ENCODE data around the gene ABTB2. TPM values are rescaled to one million over a fixed set of nuclear protein-coding genes. Genes with fewer than 3 reads are reported as not detected.

ABTB2 gene
- total RNA-seq, 1 donor from 2014 or later = 14.1 TPM

- Mint-ChIP-seq H3K9me3 (no peaks in the 10 kb centered on the region), H3K36me3 (ENCODE audit: low read depth) (no peaks in the 10 kb centered on the region)
Observed at GRCh38 chr11:34212566-34212965, 145.2 kb downstream of the ABTB2 start.

DNA sequence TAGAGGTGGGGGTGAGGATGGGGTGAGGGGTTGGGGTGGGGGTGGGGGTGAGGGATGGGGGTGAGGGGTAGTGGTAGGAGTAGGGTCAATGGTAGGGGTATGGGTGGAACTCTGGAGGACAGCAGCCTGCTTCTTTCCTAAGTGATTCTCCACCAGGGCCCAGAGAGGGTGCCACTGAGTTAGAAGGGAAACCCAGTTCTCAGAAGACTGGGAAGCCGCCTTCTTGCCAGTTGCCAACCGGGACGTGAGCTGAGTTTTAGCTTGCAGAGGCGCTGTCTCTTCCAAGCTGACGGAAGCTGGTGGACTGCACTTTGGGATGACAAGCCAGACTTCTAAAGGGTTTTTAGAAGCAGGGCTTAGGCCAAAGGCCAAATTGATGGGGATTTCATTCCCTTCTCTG lies 148.0 kb downstream of the ABTB2 start:
- no peak overlapping the region for H3K4me3 Mint-ChIP-seq
- H3K27me3 Mint-ChIP-seq (ENCODE audit: insufficient read depth) = peaks cover 16% of the 10 kb centered on the region
- H3K9me3 Mint-ChIP-seq = no peaks in the 10 kb centered on the region
- H3K27ac Mint-ChIP-seq = no peak overlapping the region
- peaks cover 29% of the 10 kb centered on the region for H3K4me1 Mint-ChIP-seq (ENCODE audit: low read depth)
- intact Hi-C loops (cut with micrococcal nuclease) = no loop called here
- no peaks in the 10 kb centered on the region for H3K36me3 Mint-ChIP-seq (ENCODE audit: low read depth)
- no peak for DNase-seq (ENCODE audit: low spot score)

More at GRCh38 chr11:34212566-34212965, 145.2 kb downstream of the ABTB2 start:
- Mint-ChIP-seq H3K27me3 (ENCODE audit: insufficient read depth) (peaks cover 11% of the 10 kb centered on the region), H3K4me3 (no peak overlapping the region), H3K27ac (no peak overlapping the region), H3K4me1 (ENCODE audit: low read depth) (peaks cover 25% of the 10 kb centered on the region)
- DNase-seq (ENCODE audit: low spot score) = no peak
- intact Hi-C loops (cut with micrococcal nuclease) = no loop called here

DNA sequence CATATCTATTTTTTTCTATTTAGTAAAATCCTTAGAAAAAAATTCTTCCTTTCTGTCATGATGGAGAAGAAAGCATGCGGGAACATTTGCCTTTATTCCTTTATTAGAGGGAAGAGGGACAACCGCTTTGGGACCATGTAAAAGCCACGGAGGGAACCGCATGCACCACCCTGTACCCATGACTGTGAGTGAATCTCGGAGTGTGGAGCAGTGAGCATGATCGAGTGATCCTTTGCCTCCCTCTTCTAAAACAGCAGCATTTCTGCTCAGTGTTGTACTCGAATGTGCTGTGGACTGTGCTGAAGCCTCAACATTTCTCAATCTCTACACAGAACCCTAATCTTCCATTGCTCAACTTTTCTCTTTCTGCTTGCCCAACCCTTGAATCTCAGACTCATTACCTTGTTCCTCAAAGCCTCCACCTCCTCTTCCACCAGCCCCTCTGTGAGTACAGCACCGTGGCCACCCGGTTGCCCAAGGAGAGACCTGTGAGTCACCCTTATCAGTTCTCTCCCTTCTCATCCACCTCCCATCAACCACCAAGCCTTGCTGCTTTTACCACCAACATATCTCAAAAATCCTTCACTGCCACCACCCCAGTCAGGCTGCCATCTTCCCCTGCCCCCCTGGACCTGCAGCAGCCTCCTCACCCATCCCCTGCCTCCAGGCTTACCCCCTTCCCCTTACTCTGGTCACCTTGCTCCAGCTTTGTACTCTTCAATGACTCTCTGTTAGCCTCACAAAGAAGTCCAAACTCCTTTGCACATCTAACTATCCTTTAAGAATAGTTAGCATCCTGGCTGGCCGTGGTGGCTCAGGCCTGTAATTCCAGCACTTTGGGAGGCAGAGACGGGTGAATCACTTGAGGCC lies 149.3 kb downstream of the ABTB2 start:
- peak overlapping the region; percentile 7 for H3K27ac Mint-ChIP-seq
- no peak for DNase-seq (ENCODE audit: low spot score)

DNA sequence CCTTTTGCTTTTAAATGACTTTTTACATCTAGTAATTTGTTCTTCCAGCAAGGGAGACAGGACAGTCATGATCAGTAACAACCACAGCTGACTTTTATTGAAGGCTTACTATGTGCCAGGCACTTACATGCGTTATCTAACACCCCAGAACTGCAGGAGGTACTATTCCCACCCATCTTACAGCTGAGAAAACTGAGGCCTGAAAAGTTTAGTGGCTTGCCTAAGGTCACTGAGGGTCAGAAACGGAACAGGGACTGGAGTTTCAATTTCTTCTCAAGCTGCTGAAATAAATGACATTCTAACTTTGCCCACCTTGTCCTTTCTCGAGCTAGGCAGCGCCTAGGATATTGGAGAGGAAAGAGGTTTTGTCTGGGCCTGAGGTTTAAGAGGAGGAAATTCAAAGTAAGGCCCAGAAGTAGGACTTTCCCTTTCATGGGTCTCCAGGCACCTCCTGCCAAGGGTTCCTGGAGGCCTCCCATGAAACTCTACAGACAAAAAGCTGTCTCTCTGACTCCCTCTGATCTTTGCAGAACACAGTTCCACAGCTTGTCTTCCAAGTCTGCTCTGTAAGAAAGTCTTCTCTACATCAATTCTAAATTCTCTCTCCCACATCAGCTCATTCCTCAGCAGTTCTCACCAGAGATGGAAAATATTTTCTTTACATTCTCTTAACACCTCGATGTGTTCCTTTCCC lies 150.2 kb downstream of the ABTB2 start:
- Mint-ChIP-seq H3K27ac (no peak overlapping the region), H3K36me3 (ENCODE audit: low read depth) (peaks cover 6% of the 10 kb centered on the region), H3K4me3 (no peak overlapping the region), H3K4me1 (ENCODE audit: low read depth) (peaks cover 39% of the 10 kb centered on the region), H3K9me3 (no peaks in the 10 kb centered on the region), H3K27me3 (ENCODE audit: insufficient read depth) (peaks cover 16% of the 10 kb centered on the region)
- intact Hi-C loops (cut with micrococcal nuclease) = no loop called here
- DNase-seq (ENCODE audit: low spot score) = no peak

More for the DNA sequence above, 149.3 kb downstream of the ABTB2 start:
- Mint-ChIP-seq H3K36me3 (ENCODE audit: low read depth) (peaks cover 2% of the 10 kb centered on the region), H3K27me3 (ENCODE audit: insufficient read depth) (peaks cover 14% of the 10 kb centered on the region), H3K4me1 (ENCODE audit: low read depth) (peaks cover 34% of the 10 kb centered on the region), H3K4me3 (no peak overlapping the region), H3K9me3 (no peaks in the 10 kb centered on the region)
- intact Hi-C loops (cut with micrococcal nuclease) = no loop called here

DNA sequence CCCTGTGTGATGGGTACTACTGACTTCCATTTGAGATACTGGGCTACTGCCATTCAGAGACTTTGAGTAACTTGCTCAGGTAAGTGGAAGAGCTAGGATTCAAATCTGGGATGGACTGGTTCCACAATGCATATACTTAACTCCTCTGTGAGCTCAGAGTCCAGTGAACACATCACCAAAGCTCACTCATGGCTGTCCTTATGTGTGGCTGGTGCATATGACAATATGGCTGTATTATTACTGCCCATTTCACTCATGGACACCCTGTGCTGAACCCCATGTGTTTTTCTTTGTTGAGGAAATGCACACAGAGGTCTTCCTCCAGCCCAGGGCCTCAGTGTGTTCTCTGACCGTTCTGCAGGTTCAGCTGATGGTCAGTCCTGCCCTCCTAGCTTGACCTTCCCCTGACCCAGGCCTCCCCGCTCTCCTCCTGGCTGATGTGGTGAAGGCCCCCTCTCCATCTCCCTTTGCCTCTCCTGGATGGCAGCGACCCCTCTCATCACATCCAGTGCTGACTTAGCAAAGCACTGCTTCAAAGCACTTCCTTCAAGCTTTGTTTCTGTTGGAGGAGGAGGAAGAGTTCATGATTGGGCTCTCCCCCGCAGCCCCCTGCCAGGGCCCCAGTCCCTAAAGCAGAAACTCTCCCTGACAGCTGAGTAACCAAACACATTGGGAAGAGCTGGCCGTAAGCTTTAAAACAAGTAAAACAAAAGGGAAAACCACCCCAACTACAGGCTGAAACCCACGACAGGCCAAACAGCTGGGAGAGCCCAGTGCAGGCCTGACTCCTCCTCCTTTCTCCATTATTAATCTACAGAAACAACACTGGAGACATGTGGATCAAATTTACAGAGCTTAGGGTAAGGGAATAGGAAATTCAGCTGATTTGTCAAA lies 151.2 kb downstream of the ABTB2 start:
- Mint-ChIP-seq H3K4me1 (ENCODE audit: low read depth) (peaks cover 47% of the 10 kb centered on the region), H3K36me3 (ENCODE audit: low read depth) (peaks cover 12% of the 10 kb centered on the region), H3K4me3 (no peak overlapping the region), H3K27me3 (ENCODE audit: insufficient read depth) (peaks cover 20% of the 10 kb centered on the region), H3K9me3 (no peaks in the 10 kb centered on the region), H3K27ac (peak overlapping the region; percentile 44)
- DNase-seq (ENCODE audit: low spot score) = no peak
- intact Hi-C loops (cut with micrococcal nuclease) = no loop called here

DNA sequence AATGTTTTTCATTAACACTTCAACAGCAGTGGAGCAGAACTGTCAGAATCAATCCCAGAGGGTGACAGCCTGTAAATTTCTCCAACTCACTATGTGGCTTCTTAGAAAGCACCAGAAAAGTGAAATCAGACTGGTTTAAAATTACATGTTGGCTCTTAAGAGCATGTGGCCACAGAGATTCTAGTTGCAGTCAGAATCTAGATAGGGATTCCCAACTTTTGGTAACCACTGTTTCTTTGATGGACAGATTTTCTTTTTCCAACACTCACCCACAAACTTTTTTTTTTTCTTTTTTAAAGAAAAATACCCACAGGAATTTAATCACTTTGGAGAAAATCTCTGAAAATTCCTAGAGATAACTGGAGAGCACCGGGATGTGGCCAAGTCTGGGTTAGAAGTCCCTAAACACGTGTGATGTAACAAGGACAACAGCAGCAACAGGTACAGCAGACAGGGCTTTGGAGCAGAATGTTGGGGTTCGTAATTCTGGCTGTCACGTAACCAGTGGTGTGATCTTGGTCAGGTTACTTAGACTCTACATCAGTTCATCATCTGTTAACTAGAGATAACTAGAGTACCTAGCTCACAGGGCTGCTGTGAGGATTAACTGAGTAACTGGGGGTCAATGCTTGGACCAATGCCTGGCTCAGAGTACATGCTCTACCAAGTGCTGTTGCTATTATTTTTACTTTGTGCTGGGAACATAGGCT lies 152.3 kb downstream of the ABTB2 start:
- no peak overlapping the region for H3K27ac Mint-ChIP-seq
- peaks cover 54% of the 10 kb centered on the region for H3K4me1 Mint-ChIP-seq (ENCODE audit: low read depth)
- H3K27me3 Mint-ChIP-seq (ENCODE audit: insufficient read depth) = peaks cover 17% of the 10 kb centered on the region
- intact Hi-C loops (cut with micrococcal nuclease) = no loop called here
- H3K4me3 Mint-ChIP-seq = no peak overlapping the region
- DNase-seq (ENCODE audit: low spot score) = no peak
- H3K36me3 Mint-ChIP-seq (ENCODE audit: low read depth) = peaks cover 12% of the 10 kb centered on the region
- H3K9me3 Mint-ChIP-seq = no peaks in the 10 kb centered on the region

DNA sequence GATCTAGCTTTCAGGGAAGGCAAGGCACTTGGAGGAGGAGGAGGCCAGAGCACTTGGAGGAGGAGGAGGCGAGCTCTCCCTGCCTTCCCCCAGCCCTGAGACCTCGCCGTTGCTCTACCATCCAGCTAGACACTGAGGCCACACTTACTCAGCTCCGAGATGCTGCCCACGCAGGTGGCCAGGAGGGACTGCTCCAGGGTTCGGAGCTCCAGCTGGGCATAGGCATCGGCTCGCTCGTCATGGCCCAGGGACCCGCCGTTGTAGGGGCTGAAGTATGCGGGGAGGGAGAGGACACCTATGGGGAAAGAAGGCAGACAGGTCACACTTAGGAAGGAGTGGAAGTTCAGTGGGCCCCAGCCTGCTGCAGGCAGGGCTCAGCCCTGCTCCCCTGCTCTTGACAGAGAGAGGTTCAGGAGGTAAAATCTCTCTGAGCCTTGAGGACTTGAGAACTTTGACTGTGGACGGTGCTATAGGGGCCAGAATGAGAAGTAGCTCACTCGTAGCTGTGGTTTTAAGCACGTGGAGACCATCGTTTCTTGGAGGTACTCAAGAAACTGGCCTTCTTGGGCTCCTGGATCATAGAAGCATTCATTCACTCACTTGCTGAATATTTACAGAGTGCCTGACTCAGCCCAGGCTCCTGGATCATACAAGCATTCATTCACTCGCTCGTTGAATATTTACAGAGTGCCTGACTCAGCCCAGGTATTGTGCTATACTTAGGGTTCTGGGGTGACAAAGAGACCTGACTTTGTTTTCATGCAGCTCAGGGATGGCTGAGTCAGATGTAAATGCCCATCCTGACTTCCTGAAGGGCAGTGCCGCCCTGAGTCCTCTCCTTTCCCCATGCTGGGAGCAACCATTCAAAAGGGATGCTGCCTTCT lies 153.2 kb downstream of the ABTB2 start:
- intact Hi-C loops (cut with micrococcal nuclease) = no loop called here
- no peak for DNase-seq (ENCODE audit: low spot score)
- H3K9me3 Mint-ChIP-seq = no peaks in the 10 kb centered on the region
- peaks cover 12% of the 10 kb centered on the region for H3K27me3 Mint-ChIP-seq (ENCODE audit: insufficient read depth)
- H3K4me3 Mint-ChIP-seq = no peak overlapping the region
- H3K36me3 Mint-ChIP-seq (ENCODE audit: low read depth) = peaks cover 12% of the 10 kb centered on the region
- H3K4me1 Mint-ChIP-seq (ENCODE audit: low read depth) = peaks cover 54% of the 10 kb centered on the region
- H3K27ac Mint-ChIP-seq = no peak overlapping the region

DNA sequence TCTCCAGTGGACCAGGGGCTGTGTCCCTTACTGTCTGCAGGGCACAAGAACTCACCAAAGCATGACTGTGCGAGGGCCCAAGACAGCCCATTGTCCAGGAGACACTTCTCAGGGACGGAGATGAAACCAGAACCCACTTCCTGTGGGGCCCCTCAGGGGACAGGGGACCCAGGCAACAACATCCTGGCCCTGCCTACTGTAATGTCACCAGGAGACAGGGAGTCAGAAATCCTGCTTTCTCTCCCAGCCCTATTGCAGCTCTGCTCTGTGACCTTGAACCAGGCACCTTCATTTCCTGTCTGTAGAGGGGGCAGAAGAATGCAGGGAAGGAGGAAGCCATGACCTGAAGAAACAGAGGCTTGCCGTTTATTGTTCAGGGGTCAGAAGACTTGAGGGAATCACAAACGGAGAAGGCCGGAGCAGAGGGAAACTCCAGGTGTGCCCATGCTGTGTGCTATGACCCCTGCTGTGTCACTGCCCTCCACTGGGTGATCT lies 154.4 kb downstream of the ABTB2 start:
- no peak overlapping the region for H3K4me3 Mint-ChIP-seq
- H3K9me3 Mint-ChIP-seq = no peaks in the 10 kb centered on the region
- H3K4me1 Mint-ChIP-seq (ENCODE audit: low read depth) = peaks cover 58% of the 10 kb centered on the region
- peaks cover 12% of the 10 kb centered on the region for H3K27me3 Mint-ChIP-seq (ENCODE audit: insufficient read depth)
- peaks cover 12% of the 10 kb centered on the region for H3K36me3 Mint-ChIP-seq (ENCODE audit: low read depth)
- DNase-seq (ENCODE audit: low spot score) = no peak
- intact Hi-C loops (cut with micrococcal nuclease) = no loop called here
- no peak overlapping the region for H3K27ac Mint-ChIP-seq

DNA sequence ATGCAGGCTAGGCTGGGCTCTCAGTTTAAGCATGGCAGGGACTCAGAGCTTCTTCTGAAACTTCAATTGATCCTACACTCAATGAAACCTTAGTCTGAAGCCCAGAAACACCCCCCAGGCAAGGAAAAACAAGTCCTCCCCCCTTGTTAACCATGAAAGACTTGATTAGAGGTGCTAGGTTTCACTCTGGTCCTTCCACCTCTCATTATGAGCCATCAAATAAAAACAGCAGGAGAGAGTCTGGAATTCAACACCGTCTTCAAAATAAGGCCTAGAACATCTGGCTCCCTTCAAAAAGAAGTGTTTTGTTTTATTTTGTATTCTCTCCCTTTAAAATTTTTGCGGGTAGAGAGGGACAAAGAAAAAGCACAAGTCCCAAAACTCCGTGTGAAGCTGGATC lies 156.7 kb downstream of the ABTB2 start:
- Mint-ChIP-seq H3K9me3 (no peaks in the 10 kb centered on the region), H3K4me1 (ENCODE audit: low read depth) (peaks cover 54% of the 10 kb centered on the region), H3K27me3 (ENCODE audit: insufficient read depth) (peaks cover 7% of the 10 kb centered on the region), H3K4me3 (no peak overlapping the region), H3K27ac (no peak overlapping the region), H3K36me3 (ENCODE audit: low read depth) (peaks cover 16% of the 10 kb centered on the region)
- no peak for DNase-seq (ENCODE audit: low spot score)
- intact Hi-C loops (cut with micrococcal nuclease) = no loop called here

GRCh38 chr11:34199525-34199924 lies 158.3 kb downstream of the ABTB2 start:
- no peak overlapping the region for H3K4me3 Mint-ChIP-seq
- no peak overlapping the region for H3K27ac Mint-ChIP-seq
- no peaks in the 10 kb centered on the region for H3K9me3 Mint-ChIP-seq
- DNase-seq (ENCODE audit: low spot score) = no peak
- intact Hi-C loops (cut with micrococcal nuclease) = loop anchor here (1.0 kb wide), 1 partner anchor 15 kb away; no protein-coding TSS in a partner anchor
- H3K36me3 Mint-ChIP-seq (ENCODE audit: low read depth) = peaks cover 16% of the 10 kb centered on the region
- peaks cover 54% of the 10 kb centered on the region for H3K4me1 Mint-ChIP-seq (ENCODE audit: low read depth)
- peaks cover 7% of the 10 kb centered on the region for H3K27me3 Mint-ChIP-seq (ENCODE audit: insufficient read depth)

- Mint-ChIP-seq H3K27me3 (ENCODE audit: insufficient read depth) (peaks cover 6% of the 10 kb centered on the region), H3K9me3 (no peaks in the 10 kb centered on the region), H3K4me3 (no peak overlapping the region), H3K36me3 (ENCODE audit: low read depth) (peaks cover 17% of the 10 kb centered on the region), H3K4me1 (ENCODE audit: low read depth) (peaks cover 52% of the 10 kb centered on the region), H3K27ac (no peak overlapping the region)
- no peak for DNase-seq (ENCODE audit: low spot score)
- intact Hi-C loops (cut with micrococcal nuclease) = no loop called here
Observed at GRCh38 chr11:34198523-34198922, 159.3 kb downstream of the ABTB2 start.
